NT2/D1 (cell line): ENCODE measurements around the gene CENPF.
A peak's percentile ranks its signal among the peaks of the same experiment; 100 is the strongest.
"Not testable (repeated sequence)": the region's sequence is repeated elsewhere in the genome, so short reads cannot be mapped to it uniquely, and the experiment has no call there.

ENCODE experiments used
- DNase-seq: peaks from one replicate; pipeline ENCODE4 v3.0.0-alpha.2; 2011; ENCODE audit warnings: low read depth, low spot score
- H3K27me3 ChIP-seq: 2 replicates; pipeline ENCODE4 v1.6.0; 2011; ENCODE audit warnings: mild to moderate bottlenecking; ENCODE audit not compliant: insufficient read length, insufficient read depth
- H3K36me3 ChIP-seq: 2 replicates; pipeline ENCODE4 v1.6.1; 2011; ENCODE audit warnings: mild to moderate bottlenecking, low read length, mixed read lengths; ENCODE audit not compliant: insufficient read depth, insufficient read length
- H3K4me1 ChIP-seq: 2 replicates; pipeline ENCODE4 v1.5.1; 2011; ENCODE audit not compliant: insufficient read depth, insufficient read length
- H3K4me3 ChIP-seq: 2 replicates; pipeline ENCODE4 v1.5.1; 2011; ENCODE audit warnings: low read depth; ENCODE audit not compliant: insufficient read length
- H3K9ac ChIP-seq: 2 replicates; pipeline ENCODE4 v1.6.0; 2011; ENCODE audit warnings: low read depth; ENCODE audit not compliant: insufficient read length
- H3K9me3 ChIP-seq: 2 replicates; pipeline ENCODE4 v1.5.1; 2011; ENCODE audit warnings: mild to moderate bottlenecking, low read length; ENCODE audit not compliant: insufficient read depth
- SUZ12 ChIP-seq: IDR thresholded peaks from 2 replicates; pipeline ENCODE4 v1.6.1; 2011; ENCODE audit not compliant: insufficient read length, insufficient read depth; ENCODE audit errors: extremely low read depth
- YY1 ChIP-seq: IDR thresholded peaks from 2 replicates; pipeline ENCODE4 v1.6.1; 2011; ENCODE audit not compliant: insufficient read length, insufficient read depth
- ZNF274 ChIP-seq: IDR thresholded peaks from 2 replicates; pipeline ENCODE4 v1.6.1; 2011; ENCODE audit warnings: mild to moderate bottlenecking, low read depth, low read length

Gene CENPF

DNA sequence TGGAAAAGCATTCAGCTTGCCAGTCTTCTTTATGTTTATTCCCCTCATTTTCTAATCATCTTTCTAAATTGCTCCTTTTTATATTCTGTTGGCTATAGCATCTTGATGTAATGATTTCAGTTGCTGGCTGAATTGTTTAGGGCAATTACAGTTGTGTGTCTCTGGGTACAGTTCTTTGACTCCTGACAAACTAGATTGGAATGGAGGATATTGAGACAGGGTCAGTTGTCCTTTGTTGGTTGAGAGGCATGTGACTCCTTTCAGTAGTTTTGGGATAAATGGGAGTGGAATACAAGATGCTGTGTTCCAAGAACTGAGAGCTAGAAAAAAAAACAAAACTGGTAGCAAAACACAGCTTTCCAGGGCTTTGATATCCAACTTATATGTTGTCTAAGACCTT is 1.5 kb downstream of the CENPF start:
- H3K4me1 ChIP-seq, result no peaks in the 10 kb centered on the region
- H3K4me3 ChIP-seq, result peak overlapping the region; percentile 90
- DNase-seq, result no peak
- peak overlapping the region; percentile 85 for H3K9ac ChIP-seq
- peaks cover 31% of the 10 kb centered on the region for H3K36me3 ChIP-seq
- no peaks in the 10 kb centered on the region for H3K27me3 ChIP-seq
- H3K9me3 ChIP-seq, result peaks cover 3% of the 10 kb centered on the region; the same call in 1 of the 2 replicates
- TF ChIP-seq YY1 (no peak), SUZ12 (no peak), ZNF274 (no peak)

- H3K4me3 ChIP-seq, H3K9me3 ChIP-seq, H3K4me1 ChIP-seq: not testable (repeated sequence)
Observed at GRCh38 chr1:214605484-214605883, 2.5 kb downstream of the CENPF start.

GRCh38 chr1:214605933-214606925 is 3.2 kb downstream of the CENPF start:
- not testable (repeated sequence) for H3K27me3 ChIP-seq, H3K9ac ChIP-seq, H3K9me3 ChIP-seq, DNase-seq, H3K4me3 ChIP-seq, H3K4me1 ChIP-seq
- peaks cover 33% of the 10 kb centered on the region for H3K36me3 ChIP-seq

More at GRCh38 chr1:214605484-214605883, 2.5 kb downstream of the CENPF start:
- DNase-seq, H3K9ac ChIP-seq, H3K27me3 ChIP-seq: not testable (repeated sequence)
- H3K36me3 ChIP-seq, result peaks cover 33% of the 10 kb centered on the region

- not testable (repeated sequence) for H3K9ac ChIP-seq, H3K27me3 ChIP-seq, H3K9me3 ChIP-seq, H3K4me3 ChIP-seq, H3K4me1 ChIP-seq, DNase-seq
- H3K36me3 ChIP-seq, result peaks cover 33% of the 10 kb centered on the region
Observed at GRCh38 chr1:214607492-214608215, 4.7 kb downstream of the CENPF start.

DNA sequence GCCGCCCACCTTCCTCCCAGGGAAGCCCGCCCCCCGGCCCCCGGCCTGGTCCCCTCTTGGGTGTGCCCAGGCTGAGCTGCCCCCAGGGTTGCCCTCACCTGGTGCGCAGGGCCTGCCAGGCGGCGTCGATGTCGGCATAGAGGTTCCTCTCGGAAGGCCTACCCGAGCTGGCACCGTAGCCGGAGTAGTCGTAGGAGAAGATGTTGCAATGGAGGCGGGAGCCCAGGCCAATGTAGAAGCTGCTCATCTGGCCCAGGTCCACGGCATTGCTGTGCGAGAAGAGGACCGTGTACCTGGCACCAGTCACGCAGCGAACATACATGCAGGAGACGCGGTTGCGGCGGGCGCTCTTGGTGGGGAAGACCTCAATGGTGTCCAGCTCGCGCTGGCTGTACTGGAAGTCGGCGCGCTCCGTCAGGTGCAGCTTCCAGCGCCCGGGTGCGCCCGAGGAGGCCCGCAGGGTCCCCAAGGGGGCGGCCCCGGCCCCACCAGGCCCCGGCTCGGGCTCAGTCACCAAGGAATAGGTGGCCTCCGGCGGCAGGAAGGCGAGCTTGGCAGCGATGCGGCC is 5.3 kb downstream of the CENPF start:
- not testable (repeated sequence) for H3K27me3 ChIP-seq, H3K4me1 ChIP-seq, H3K9ac ChIP-seq, H3K9me3 ChIP-seq, H3K4me3 ChIP-seq, DNase-seq
- H3K36me3 ChIP-seq, result peaks cover 36% of the 10 kb centered on the region

- not testable (repeated sequence) for H3K9ac ChIP-seq, H3K4me3 ChIP-seq, H3K9me3 ChIP-seq, DNase-seq, H3K4me1 ChIP-seq, H3K27me3 ChIP-seq
- H3K36me3 ChIP-seq, result peaks cover 41% of the 10 kb centered on the region
Observed at GRCh38 chr1:214608817-214609216, 5.8 kb downstream of the CENPF start.

GRCh38 chr1:214609692-214610091 is 6.7 kb downstream of the CENPF start:
- Histone ChIP-seq H3K9ac (no peak overlapping the region), H3K36me3 (peaks cover 49% of the 10 kb centered on the region)
- TF ChIP-seq SUZ12, result no peak

DNA sequence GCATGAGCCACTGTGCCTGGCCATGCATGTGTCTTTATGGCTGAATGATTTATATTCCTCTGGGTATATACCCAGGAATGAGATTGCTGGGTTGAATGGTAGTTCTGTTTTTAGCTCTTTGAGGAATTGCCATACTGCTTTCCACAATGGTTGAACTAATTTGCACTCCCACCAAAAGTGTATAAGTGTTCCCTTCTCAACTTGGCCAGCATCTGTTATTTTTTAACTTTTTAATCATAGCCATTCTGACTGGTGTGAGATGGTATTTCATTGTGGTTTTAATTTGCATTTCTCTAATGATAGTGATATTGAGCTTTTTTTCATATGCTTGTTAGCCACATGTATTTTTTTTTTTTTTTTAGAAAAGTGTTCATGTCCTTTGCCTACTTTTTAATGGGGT is 7.1 kb downstream of the CENPF start:
- not testable (repeated sequence) for DNase-seq, H3K9me3 ChIP-seq, H3K9ac ChIP-seq, H3K4me3 ChIP-seq, H3K27me3 ChIP-seq, H3K4me1 ChIP-seq
- H3K36me3 ChIP-seq, result peaks cover 53% of the 10 kb centered on the region

More at GRCh38 chr1:214609692-214610091, 6.7 kb downstream of the CENPF start:
- Histone ChIP-seq H3K4me1 (no peaks in the 10 kb centered on the region), H3K4me3 (no peak overlapping the region), H3K27me3 (no peaks in the 10 kb centered on the region), H3K9me3 (peaks cover 6% of the 10 kb centered on the region; the same call in 1 of the 2 replicates)
- DNase-seq, result no peak
